ENCODE data around the gene ANKMY1.
A peak's percentile ranks its signal among the peaks of the same experiment; 100 is the strongest.

ANKMY1 gene

DNA sequence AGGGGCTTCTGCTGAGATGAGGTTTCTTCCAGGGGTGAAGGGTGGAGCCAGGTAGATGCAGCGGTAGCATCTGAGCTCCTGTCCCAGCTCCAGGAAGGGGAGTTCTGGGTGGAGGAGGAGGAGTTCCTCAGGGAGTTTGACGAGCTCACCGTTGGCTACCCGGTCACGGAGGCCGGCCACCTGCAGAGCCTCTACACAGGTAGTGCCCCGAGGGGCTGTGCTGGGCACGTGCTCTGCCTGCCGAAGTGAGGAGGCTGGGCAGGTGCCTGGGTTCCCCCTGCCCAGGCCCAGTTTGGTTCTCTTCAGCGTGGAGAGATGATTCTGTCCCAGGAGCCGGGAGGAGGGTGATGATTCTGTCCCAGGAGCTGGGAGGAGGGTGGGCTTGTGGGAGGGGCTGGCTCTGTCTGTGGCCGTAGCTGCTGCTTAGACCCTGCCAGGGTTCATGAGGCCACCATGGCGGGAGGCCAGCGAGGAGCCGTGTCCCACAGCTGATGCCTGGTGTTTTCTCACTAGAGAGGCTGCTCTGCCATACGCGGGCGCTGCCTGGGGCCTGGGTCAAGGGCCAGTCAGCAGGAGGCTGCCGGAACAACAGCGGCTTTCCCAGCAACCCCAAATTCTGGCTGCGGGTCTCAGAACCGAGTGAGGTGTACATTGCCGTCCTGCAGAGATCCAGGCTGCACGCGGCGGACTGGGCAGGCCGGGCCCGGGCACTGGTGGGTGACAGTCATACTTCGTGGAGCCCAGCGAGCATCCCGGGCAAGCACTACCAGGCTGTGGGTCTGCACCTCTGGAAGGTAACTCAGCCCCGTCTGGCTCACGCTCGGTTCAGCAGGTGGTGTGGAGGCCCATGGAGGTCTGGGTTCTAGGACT is 37.0 kb upstream of the ANKMY1 start:
- no peak for DNase-seq

DNA sequence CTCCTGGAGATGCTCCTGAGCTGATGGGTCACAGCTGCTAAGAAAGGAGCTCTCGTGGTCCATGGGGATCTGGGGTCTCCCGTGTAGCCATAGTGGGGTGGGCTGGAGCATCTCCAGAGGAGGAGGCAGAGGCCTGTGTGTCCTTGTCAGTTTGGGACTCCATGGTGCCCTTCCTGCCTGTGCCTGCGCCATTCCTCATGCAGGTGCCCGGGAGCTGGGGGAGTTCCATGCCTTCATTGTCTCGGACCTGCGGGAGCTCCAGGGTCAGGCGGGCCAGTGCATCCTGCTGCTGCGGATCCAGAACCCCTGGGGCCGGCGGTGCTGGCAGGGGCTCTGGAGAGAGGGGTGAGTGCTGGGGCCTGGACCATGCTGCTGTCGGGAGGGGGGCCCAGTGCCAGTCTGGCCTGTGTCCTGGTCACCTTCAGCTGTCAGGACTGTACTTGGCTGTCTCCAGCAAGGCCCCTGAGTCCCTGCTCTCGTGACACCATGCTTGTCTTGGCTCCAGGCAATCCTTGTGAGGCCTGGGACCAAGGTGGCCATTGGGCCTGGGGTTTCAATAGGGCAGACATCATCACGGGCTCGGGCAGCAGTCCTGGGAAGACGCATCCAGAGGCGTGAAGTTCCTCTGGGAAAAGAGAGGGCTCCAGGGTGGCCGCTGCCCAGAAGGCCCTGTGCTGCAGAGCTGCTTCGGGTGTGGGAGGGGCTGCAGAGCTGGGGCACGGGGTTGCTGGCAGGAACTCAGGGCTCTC is 36.1 kb upstream of the ANKMY1 start:
- no peak for DNase-seq

DNA sequence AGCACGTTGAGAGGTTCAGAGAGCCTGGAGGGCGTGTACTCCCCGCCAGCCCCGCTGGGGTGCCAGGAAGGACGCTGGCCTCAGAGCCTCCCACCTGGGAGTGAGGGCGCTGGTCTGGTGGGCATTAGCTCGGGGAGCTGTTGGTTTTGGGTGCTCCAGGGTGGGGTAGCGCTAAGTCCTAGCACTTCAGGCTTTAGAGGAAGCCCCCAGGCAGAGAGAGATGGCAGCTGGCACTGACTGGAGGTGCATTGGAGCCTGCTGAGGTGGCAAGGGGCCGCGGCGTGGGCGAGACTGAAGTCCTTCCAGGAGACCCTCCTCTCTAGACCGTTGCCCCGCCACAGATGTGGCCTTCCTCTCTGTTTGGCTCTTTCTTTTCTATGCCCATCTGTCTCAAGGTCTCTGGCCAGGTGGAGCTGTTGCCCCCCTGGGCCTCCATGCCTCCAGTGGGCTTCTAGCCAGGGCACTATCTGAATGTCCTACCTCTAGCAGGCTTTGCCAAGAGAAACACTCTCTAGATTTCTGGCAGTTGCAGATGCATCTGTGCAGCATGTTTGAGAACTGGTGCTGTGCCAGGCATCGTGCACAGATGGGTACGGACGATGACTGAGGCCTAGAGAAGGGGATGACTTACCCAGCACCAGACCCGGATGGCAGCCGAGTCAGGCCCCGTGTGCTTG is 35.4 kb upstream of the ANKMY1 start:
- no peak for DNase-seq

GRCh38 chr2:240591784-240592183 is 34.0 kb upstream of the ANKMY1 start:
- DNase-seq: no peak

DNA sequence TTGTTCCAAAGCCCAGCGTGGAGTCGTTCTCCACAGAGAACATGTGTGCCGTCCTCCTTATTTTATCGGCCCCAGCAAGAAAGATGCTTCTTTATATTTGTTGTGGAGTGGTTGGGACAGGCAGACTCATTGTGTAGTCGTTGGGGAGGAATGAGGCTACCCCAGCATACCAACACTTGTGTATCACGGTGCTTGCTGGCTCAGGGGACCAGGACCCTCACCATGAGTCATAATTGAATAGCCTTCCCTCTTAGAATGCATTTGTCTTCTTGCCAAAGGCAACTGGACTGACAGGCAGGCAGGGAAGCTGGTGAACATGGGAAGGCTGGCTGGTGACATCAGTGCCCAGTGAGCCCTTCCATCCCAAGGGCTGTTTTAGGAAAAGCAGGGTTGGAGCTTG is 33.4 kb upstream of the ANKMY1 start:
- DNase-seq: no peak

- DNase-seq: no peak
Observed at GRCh38 chr2:240590681-240591111, 32.9 kb upstream of the ANKMY1 start.

DNA sequence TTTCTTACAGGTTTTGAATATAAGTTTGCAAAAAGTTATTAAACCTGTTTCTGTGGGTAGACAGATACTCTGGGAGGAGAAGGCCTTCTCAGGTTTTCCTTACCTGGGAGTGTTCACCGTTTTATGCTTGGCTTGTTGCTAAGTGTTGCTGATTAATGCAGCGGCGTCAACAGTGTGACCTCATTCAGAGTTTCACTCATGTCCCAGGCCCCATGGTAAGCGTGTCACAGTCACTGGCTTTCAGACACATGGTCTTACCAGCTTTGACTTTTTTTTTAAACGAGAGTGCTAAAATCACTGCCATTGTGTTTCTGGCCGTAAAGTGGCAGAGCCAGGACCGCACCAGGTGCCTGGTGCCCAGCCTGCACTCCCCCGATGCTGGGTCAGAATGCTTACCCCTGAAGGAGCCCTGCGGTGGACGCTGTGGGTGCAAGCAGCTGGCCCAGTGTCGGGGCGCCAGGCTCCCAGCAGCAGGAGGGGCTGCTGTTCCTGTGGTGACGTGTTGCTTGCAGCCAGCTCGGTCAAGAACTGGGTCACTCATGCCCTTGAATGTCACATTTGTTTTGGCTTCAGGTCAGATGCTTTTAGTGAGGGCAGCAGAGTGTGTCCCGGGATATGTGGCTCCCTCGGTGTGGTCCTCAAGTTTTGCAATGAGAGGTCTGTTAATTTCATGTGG is 32.2 kb upstream of the ANKMY1 start:
- DNase-seq: no peak

- no peak for DNase-seq
Observed at GRCh38 chr2:240589375-240589774, 31.6 kb upstream of the ANKMY1 start.

- no peak for DNase-seq
Observed at GRCh38 chr2:240588669-240589068, 30.9 kb upstream of the ANKMY1 start.

GRCh38 chr2:240588006-240588655 is 30.3 kb upstream of the ANKMY1 start:
- DNase-seq: no peak

DNA sequence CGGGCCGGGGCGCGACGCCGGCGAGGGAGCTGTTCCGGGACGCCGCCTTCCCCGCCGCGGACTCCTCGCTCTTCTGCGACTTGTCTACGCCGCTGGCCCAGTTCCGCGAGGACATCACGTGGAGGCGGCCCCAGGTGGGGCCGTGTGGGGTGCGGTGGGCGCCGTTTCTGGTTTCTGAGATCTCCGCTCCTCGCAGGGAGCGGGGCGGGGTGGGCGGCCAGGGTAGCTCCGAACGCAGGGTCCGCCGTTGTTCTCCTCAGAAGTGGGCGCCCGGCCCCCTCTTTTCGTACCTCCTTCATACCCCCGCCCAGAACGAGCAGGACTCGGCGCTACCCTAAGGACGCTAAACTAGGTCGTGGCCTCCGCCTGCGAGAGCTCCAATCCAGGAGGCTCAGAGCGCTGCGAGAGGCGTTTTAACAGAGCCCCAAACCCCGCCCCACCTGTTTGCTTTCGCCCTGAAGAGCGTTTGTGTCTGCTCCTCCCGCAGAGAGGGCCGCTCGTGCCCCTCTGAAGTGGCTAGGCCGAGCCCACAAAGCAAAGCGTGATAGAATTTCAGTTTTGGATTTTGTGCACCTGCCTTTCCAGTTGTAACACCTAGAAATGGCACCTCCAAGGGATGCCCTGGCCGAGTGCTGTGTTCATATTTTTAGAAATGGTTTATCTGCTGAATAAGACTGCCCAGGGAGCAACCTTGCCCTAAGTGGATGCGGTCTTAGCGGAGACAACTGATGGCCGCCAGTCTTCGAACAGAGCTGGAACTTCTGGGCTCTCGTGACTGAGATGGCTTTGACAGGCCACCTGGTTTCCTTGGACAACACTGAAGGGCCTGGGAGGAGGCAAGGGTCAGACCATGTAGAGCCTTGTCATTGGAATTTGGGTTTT is 29.4 kb upstream of the ANKMY1 start:
- peak; percentile 47 to 50 for DNase-seq

- peak; percentile 95 to 96 for DNase-seq
Observed at GRCh38 chr2:240586198-240586918, 28.6 kb upstream of the ANKMY1 start, which contains the start of gene CAPN10. Gene CAPN10 (plus strand): TSS chr2:240586734. CDS start chr2:240586912, 178 bp downstream.

DNA sequence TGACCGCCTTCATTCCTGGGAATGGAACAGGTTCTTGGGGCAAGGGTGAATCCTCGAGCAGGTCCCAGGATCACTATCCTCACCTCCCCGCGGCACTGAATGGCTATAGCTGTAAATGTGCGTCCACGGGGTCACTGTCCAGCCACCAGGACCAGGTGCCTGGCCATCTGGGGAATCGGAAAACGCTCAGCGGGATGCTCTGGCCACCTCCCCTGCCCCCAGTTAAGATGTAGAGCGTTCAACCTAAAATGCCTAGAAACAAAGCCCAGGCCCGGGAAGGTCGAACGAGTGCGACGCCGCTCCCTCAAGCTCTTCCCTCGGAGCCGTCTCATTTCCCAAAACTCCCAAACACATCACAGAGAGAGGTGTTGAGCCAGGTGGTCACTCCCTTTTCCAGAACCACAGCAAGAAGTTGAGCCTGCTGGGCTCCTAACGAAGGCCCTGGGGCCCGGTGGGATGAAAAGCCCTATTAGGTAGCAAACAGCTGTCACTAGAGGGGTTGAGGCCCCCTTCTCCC is 28.0 kb upstream of the ANKMY1 start:
- no peak for DNase-seq

DNA sequence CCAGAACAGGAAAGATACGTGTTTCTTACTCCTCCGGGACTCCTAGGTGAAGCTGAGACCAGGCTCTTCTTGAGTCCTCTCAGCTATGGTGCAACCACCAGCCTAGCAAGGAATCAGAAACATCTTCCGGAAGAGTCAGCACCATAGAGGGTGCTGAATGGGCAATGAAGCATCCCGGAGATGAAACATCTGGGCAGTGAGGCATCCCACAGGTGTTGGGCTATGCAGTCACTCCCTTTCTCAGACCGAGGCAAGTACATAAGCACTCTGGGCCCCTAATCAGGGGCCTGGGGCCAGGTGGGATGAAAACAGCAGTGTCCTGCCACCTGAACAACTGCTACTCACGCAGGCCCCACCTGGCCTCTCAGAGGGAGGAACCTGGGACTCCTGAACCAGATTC is 27.3 kb upstream of the ANKMY1 start:
- no peak for DNase-seq

GRCh38 chr2:240584486-240585031 is 26.8 kb upstream of the ANKMY1 start:
- DNase-seq: no peak

DNA sequence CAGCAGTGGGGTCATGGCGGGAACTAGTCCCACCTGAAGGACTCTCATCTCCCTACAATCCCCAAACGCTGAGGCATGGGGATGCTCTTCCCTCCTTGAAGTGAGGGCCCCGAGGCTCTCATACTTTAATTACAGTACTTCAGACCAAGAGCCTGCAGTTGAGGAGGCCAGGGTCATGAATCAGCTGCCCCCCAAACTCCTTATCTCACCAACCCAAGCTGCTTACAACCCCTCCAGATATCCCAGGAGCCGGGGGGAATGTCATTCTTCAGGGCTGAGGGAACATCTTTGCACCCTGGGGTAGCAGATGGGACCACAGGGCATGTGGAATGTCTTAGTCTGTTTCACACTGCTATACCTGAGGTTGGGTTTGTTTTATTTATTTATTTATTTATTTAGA is 26.0 kb upstream of the ANKMY1 start:
- DNase-seq: no peak

DNA sequence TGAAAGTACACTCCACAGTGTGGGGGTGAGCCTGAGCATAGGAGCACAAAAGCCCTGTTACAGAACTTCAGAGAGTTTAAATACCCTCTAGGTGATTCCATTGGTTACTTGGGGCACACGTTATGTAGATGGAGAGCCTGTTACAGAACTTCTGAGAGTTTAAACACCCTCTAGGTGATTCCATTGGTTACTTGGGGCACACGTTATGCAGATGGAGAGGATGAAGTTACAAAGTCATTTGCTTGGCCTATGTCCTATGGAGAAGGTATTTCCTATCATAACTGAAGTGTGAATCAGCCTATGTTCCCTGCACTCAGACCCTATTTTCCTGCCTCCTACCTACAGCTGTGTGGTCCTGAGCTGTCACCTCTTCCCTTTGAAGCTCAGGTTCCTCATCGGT is 25.0 kb upstream of the ANKMY1 start:
- no peak for DNase-seq

DNA sequence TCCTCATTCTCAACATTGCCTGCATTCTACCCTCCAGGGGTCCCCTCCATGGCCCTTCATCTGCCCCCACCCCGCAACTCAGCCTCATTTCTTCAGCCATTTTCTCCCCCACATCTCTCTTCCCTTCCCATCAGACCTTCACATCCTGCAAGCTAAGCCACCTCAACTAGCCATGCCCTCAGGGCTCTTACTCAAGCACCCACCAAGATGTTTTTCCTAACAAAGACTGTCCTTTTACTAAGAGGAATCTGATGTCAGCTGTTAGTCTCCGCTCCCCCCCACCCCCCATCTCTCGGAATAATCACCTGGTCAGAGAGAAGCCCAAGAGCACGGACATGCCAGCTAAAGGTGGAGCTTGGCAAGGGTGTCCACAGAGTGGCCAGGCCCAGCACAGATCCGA is 24.0 kb upstream of the ANKMY1 start:
- DNase-seq: no peak

GRCh38 chr2:240579771-240580614 is 22.2 kb upstream of the ANKMY1 start:
- DNase-seq: peak; percentile 69 to 71

Measured in stimulated activated CD4-positive, alpha-beta T cell treated with anti-CD3 and anti-CD28 coated beads, Interleukin-4, amount 100 ng/mL, for 4 hours (primary cell).